GM19324 (cell line): ENCODE results near the gene ATP6V0D1.
"Not testable (repeated sequence)": the region's sequence is repeated elsewhere in the genome, so short reads cannot be mapped to it uniquely, and the experiment has no call there.

ENCODE experiments used
- ATAC-seq: cut with Tn5 transposase; IDR thresholded peaks from one replicate; pipeline ENCODE4 v1.9.1; 2021; ENCODE audit warnings: mild to moderate bottlenecking, moderate library complexity; ENCODE audit not compliant: unreplicated experiment, low FRiP score

The ATP6V0D1 gene

DNA sequence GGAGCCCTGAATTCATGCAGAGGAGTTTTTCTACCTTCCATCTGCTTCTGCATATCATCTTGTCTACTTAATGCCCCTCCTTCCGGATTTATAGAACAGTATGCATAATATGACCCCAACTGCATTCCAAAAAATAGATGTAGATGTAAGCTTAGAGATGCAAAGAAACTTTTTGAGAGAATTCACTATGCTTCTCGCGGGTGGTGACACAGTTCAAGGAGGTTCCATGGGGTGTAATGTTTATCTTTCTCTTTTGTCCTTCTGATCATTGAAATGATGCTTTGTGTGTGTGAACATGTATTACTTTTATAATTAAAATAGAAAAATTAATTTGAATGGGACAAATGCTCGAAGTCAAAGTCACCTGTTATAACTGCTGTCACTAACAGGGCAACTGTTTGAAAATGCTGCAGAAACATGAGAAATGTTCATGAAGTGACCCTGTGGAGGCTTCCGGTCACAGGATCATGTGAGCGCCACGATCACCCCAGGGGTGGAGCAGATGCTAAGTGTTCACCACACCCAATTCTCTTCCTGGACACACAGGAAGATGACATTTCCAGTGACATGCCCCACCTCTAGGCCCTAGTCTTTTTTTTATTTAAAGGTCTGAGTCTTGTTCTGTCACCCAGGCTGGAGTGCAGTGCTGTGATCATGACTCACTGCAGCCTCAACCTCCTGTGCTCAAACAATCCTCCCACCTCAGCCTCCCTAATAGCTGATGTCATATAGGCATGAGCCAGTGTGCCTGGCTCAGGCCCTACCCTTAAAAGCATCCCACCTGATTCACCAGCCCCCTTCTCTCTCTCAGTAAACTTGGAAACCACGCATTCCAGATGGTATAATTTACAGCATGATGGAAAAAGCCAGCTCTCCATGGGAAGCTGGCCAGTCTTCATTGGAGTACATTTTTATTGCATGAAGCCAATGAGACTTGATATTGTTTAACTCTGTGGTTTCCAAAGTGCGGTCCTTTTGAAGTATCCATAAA, 23.4 kb upstream of the ATP6V0D1 start:
- ATAC-seq = no peak

DNA sequence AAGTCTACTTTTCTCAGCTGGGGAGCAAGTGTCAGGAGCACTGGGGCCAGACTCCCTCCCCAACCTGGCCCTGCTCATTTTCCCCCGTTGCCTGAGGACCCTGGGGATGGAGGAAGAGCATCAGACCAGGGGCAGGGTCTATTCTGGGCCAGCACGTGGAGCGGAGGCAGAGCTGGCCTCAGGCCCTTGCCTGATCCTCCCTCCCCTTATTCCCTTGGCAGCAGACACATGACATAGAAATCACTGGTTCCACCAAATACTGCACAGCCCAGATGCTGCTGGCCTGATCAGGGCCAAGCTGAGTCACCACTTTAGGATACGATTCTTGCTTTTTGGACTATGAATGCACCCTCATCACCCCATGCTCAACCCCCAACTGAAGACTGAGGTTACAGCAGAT, 18.1 kb upstream of the ATP6V0D1 start:
- no peak for ATAC-seq

DNA sequence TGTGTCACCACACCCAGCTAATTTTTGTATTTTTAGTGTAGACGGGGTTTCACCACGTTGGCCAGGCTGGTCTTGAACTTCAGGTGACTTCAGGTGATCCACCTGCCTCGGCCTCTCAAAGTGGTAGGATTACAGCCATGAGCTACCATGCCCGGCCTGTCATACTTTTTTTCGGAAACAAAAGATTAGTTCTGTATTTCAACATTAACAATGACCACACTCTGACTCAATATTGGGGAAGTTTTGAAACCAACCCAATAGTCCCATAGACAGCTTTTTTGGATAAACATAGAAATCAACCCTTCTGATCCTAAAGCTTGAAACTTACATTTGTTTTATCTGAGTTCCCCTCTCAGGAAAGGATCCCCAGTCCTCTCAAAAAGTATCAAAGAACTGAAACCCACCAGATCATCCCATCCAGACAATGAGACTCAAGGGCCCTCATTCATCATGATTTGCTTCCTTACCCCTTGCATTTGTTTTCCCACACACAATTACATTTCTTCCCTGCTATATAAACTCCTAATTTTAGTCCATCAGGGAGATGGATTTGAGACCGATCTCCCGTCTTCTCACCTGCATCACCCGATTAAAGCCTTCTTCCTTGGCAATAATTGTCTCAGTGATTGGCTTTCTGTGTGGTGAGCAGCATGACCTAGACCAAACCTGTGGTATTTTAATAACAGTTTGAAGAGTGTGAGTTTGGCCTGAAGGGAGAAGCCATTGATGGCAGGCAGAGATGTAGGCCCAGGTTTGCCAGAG, 9.6 kb upstream of the ATP6V0D1 start:
- ATAC-seq = no peak

DNA sequence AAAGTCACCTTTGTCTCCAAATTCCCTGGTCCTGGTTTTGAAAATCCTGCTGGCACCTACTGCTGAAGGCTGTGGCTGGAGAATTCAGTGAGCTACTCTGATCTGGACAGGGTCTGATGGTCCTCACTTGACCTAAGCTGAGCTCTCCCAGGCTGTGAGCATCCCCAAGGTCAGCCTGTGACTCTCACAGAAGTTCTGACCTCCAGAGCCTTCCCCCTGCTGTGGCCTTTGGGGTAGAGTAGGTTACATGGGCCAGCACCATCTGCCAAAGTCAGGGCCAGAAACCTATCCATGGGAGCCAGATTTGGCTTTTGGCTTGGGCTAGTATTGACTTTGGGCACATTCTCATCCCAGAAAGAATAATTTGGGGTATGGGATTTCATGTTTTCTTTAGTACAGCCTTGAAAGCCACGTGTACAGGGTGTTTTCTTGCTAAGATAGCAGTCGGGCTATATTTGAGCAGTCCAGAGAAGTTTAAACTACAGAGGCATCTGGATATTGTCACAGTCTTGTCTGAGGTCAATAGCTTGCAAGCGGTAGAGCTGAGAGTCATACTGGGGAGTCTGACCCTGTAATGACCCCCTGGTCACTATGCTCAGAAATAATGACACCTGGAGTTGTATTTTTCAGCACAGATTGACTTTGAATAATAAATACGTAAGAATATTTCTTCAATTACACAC, 8.6 kb upstream of the ATP6V0D1 start:
- ATAC-seq = no peak

DNA sequence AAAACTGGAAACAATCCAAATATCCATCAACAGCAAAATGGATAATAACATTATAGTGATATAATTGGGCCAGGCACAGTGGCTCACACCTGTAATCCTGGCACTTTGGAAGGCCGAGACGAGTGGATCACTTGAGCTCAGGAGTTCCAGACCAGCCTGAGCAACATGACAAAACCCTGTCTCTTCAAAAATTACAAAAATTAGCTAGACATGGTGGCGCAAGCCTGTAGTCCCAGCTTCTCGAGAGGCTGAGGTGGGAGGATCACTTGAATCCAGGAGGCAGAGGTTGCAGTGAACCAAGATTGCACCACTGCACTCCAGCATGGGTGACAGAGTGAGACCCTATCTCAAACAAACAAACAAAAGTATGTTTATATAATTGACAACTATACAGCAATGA, 6.6 kb upstream of the ATP6V0D1 start:
- not testable (repeated sequence) for ATAC-seq

DNA sequence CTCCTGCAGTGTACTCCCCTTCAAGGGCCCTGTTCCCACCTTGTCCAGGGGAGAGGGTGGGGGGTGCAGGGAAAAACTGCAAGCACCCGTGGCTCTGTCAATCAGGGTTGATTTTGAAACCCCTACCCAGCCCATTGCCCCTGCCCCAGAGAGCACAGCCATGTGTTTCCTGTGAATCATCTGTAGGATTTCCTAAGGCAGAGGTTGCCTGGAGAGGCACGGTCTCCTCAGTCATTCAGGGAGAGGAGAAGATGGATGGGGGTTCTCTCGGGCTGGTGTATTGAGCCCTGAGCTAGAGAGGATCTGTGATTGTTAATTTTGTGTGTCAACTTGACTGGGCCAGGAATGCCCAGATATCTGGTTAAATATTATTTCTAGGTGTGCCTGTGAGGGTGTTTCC, 5.8 kb upstream of the ATP6V0D1 start:
- ATAC-seq = no peak

DNA sequence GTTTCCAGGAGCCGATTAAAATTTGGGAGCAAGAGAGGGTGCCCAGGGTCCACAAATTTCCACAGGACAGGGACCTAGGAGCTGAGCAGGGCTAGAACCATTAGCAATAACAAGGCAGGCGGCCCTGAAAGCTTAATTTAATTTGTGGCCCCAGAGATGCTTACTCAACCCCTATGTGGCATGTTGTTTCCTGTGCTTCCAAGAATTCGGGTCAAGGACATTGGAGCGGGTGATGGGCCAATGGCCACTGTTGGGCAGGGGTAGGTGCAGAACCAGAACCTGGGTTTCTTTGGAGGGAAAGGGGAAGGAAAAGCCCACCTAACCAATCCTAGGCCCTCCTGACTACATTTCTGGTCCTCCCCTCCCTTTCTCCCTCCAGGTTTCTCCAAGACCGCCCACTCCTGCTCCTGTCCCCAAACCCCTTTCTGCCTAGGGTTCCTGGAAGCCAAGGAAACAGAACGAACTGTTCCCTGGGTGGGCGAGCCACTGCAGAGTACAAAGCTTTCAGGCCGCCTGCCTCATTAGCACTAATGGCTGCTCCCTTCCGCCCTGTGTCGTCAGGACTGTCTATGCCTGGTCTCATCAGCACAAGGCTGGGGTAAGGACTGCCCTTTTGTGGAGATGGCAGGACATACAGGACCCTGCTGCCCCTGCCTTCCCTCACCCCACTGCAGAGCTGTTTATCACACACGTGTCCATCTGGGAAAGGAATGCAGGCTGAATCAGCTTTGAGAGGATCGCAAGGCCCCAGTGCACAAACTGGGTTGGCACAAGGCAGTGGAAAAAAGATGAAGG, 3.0 kb upstream of the ATP6V0D1 start:
- no peak for ATAC-seq

DNA sequence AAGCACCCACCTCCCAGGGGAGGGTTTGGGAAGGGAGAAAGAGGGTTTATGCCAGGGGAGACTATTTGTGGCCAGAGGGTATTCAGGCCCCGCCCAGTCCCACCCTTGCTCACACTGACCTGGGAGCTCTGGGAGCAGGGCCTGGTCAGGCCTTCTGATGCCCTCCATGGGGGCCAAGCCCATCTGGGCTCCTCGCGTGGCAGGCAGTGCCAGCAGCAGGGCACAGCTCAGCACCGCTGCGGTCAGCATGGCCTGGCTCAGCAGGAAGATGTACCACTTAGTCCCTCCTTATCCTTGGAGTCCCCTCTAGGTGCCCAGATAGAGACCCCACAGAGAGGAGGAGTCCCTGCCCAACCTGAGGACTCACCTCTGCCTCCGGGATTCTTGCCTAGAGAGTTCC, 2.2 kb upstream of the ATP6V0D1 start, which contains the start of gene AGRP:
Gene AGRP (minus strand): TSS at position 398 of the 400 bp plus-strand sequence. CDS start 149 bp downstream, at position 249.
- ATAC-seq = no peak

DNA sequence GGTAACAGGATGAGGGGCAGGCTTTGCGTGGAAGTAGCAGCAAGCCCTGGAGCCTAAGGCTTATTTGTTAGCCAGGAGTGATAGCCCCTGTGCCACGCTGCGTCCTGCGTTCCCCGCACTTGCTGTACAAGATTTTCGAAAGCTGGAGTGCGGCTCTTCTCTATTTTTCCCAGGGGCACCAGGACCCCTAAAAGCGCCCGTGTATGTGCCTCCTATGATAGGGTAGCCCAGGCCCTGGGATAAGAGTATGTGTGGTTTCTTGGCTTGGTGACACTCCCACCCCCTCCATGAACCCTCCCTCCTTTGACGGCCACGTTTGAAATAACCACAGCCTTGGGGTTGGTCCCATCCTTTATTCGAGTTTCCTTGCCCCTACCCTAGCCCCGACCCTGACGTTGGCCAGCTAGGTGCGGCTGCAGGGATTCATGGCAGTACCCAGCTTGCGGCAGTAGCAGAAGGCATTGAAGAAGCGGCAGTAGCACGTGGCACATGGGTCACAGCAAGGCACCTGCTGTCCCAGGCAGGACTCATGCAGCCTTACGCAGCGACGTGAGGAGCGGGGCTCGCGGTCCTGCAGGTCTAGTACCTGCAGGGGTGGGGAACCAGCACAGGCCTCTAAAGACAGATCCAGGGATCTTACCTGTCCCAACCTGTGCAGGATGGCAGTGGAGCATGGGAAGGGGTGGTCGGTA, 1.4 kb upstream of the ATP6V0D1 start:
- no peak for ATAC-seq

DNA sequence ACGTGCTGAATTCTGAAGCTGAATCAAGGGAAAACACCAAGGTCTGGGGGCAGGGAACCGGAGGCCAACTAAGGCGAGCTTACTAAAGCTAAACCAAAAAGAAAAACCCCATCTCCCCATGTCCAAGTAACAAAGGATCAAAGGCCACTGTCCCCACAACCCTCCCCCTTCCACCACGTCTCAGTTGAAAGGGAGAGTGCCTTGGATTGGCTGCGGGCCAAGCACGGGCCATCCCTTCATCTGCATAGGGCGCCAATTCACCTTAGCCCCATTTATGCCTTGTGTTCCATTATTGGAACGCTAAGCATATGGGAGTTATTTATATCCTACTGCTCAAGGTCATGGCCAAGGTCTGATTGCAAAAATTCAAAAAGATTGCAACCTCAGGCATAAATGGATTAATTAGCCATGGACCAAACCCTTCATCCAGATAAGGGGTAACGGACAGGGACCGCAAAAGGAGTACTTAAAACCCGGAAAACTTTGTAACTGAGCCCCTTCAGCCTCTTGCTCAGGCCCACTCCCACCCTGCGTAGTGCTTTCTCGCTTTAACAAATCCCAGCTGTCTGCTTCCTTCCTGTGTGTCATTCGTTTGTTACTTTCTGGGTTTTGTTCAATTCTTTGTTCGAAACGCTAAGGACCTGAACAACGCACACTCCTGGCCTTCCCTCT, 740 bp upstream of the ATP6V0D1 start:
- no peak for ATAC-seq

DNA sequence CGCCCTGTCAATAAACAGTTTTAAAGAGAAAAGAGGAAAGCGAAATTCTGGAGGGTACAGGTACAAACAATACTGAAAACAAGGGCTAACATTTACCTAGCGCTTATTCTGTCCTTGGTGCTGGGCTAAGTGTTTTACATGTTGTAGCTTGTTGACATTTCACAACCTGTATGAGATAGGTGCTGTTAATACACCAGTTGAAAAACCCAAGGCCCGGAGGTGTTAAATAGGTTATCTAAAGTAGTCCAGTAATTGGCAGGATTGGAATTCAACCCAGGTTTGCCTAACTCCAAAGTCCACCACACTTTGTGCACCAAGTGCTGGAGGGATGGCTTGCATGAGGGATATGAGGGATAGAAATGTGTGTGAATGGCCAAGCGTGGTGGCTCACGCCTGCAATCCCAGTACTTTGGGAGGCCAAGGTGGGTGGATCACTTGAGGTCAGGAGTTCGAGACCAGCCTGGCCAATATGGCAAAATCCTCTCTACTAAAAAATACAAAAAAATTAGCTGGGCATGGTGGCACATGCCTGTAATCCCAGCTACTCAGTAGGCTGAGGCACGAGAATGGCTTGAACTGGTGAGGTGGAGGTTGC, 2.9 kb downstream of the ATP6V0D1 start:
- ATAC-seq = no peak

DNA sequence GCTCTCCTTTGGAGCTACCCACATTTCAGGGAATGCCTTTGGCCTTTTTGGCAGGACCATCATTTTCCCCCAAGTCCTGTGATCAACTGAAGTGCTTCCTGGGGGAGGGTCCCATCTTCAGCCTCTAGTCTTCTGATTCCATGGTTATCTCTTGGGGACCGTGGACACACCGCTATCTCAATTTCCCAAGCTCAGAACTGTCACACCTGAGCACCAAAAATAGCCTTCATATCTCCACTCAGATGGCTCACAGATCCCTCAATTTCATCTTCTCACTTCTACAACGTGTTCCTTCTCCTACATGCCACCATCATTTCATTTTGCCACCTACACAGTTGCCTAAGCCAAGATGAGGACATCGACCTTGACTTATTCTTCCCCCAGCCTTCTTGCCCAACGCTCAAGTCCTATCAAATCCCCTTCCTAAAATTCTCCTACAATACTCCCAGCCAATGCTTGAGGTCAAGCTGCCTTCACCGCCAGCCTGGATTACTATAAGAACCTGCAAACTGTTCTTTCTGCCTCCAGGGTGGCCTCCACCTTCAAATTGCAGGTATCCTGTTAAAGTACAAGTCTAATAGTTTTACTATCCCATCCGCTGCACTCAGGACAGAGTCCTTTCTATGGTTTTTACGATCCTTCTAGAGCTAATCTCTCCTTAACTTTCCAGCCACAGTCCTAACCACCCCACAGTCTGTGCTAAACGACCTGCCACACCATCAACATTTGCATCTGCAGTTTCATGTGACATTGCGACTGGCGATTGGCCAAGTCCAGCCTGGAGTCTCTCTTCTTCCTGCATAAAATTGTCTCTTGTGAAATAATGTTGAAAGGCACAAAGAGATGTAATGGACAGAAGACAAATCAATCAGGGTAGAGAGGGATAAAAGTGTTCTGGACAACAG, 6.2 kb downstream of the ATP6V0D1 start:
- no peak for ATAC-seq

DNA sequence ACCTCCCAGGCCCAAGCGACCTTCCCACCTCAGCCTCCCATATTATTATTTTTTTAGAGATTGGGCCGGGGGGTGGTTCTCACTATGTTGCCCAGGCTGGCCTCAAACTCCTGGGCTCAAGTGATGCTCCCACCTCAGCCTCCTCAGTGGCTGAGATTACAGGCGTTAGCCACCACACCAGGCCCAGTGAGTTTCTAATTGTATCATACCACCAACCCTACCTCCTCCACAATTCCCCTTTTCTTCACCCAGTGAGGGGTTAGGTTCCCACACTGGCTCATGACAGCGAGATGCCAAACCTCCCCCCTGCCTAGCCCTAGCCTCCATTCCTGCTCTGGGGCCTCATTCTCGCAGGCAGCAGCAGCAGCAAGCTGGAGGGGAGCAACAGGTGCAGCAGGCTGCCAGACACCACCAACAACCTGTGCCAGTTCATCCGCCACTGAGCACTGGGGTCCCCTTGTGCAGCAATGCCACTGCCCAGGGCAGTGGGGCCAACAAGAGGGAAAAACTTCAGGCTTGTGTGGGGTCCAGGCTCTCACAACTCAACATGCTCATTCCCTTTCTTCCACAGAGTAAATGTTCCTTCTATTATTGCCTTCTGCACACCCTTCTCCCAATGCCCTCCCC, 9.1 kb downstream of the ATP6V0D1 start:
- ATAC-seq = no peak

DNA sequence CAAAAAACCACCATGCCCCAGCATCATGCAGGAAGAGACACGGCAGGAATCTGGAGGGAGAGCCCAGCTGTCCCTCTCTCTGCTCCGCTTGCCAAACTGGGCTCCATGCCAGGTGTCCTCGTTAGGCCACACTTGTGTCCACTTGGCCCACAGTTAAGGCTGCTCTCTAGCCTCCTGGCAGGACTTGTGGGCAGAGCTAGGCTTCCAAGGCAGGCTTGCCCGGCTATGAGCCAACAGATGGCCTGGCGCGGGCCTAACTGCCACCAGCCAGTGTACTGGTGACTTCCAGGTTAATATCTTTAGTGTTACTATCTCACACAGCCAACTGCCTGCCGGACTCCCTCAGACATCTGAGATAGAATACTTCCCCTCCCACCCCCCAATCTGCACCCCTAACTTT, 10.6 kb downstream of the ATP6V0D1 start:
- no peak for ATAC-seq

DNA sequence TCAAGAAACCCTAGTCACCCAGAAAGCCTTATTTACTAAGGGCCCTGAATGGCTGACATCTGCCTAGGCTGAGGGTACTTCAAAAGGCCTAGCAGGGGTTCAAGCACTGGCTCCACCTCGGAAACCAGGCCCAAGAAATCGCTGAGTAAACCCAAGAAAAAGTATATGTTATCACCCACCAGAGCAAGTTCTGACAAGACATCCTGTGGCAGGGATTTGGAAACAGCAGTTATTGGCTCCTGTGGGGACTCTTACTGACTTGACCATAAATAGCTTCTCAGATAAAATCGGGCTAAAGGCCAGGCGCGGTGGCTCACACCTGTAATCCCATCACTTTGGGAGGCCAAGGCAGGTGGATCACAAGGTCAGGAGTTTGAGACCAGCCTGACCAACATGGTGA, 12.2 kb downstream of the ATP6V0D1 start:
- no peak for ATAC-seq

DNA sequence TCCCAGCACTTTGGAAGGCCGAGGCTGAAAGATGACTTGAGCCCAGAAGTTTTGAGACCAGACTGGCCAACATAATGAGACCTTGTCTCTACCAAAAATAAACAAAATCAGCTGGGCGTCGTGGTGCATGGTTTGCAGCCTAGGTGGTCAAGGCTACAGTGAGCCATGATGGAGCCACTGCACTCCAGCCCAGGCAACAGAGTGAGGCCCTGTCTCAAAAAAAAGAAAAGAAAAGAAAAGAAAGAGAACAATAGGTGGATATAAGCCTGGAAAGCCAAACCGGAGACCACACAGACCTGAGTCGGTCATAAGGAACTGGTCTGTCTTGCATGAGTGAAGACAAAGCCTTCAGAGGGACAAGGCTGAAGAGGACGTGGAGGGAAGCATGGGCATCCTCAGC, 14.4 kb downstream of the ATP6V0D1 start:
- ATAC-seq = no peak

DNA sequence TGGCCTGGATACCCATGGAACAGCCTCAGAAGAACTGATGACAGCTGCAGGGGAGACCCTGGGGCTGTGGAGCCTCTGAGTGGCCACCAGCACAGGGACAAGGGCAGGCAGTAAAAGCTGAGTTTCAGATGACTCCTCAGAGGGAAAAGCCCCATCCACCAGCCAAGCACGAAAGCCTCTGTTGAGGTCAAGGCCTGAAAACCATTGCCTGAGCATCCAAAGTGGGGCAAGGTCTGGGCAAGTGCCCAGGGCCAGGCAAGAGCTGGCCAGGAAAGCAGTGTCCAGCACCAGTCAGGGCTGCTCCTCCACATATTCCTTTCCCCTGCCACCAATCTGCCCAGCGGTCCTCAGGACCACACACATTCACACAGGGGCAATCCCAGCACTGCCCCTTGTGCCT, 16.4 kb downstream of the ATP6V0D1 start:
- ATAC-seq = no peak
